DND-41 (cell line): Measurements from ENCODE around the gene TBC1D21.

ENCODE experiments used
- ATAC-seq: fragments of 200-7000 bp; cut with Tn5 transposase; 3 replicates; pipeline ENCODE4 v1.9.1; 2021; ENCODE audit warnings: low read depth; ENCODE audit not compliant: insufficient read depth
- DNase-seq: peaks from one replicate; pipeline ENCODE4 v3.0.0-alpha.2; 2020
- H2AFZ ChIP-seq: 2 replicates; pipeline ENCODE4 v1.6.0; 2012; ENCODE audit warnings: low read depth, low read length
- H3K27ac ChIP-seq: 2 replicates; pipeline ENCODE4 v1.5.1; 2012; ENCODE audit warnings: low read length, inconsistent platforms
- H3K27me3 ChIP-seq: fragments of 200-600 bp; sonication (generic); 2 replicates; pipeline ENCODE4 v1.6.0; 2012; ENCODE audit warnings: low read length, mild to moderate bottlenecking, inconsistent platforms; ENCODE audit not compliant: insufficient read depth, poor library complexity
- H3K36me3 ChIP-seq: 2 replicates; pipeline ENCODE4 v1.5.1; 2012; ENCODE audit warnings: low read length, inconsistent platforms; ENCODE audit not compliant: insufficient read depth
- H3K4me1 ChIP-seq: 2 replicates; pipeline ENCODE4 v1.5.1; 2012; ENCODE audit warnings: mild to moderate bottlenecking, low read length; ENCODE audit not compliant: insufficient read depth
- H3K4me2 ChIP-seq: 2 replicates; pipeline ENCODE4 v1.6.0; 2012; ENCODE audit warnings: mild to moderate bottlenecking, moderate library complexity, low read length, inconsistent platforms; ENCODE audit not compliant: insufficient read depth
- H3K4me3 ChIP-seq, 2 experiments: fragments of 200-600 bp in 1 of 2; shearing (Covaris generic) in 1 of 2; 2 replicates each; pipeline ENCODE4 v1.5.1; 2012 to 2016; ENCODE audit warnings: inconsistent platforms in 2 of 2, low read length in 2 of 2, mild to moderate bottlenecking in 2 of 2, low read depth in 1 of 2, moderate library complexity in 1 of 2
- H3K79me2 ChIP-seq: 2 replicates; pipeline ENCODE4 v1.6.0; 2012; ENCODE audit warnings: low read length, inconsistent platforms; ENCODE audit not compliant: insufficient read depth
- H3K9ac ChIP-seq: 2 replicates; pipeline ENCODE4 v1.6.0; 2012; ENCODE audit warnings: low read depth, mild to moderate bottlenecking, inconsistent platforms, low read length, moderate library complexity
- H3K9me3 ChIP-seq: 2 replicates; pipeline ENCODE4 v1.5.1; 2012; ENCODE audit warnings: low read length, moderate library complexity, mild to moderate bottlenecking, inconsistent platforms; ENCODE audit not compliant: insufficient read depth, severe bottlenecking
- H4K20me1 ChIP-seq: 2 replicates; pipeline ENCODE4 v1.6.0; 2012; ENCODE audit warnings: low read length; ENCODE audit not compliant: insufficient read depth
- EZH2 ChIP-seq: IDR thresholded peaks from 3 replicates; pipeline ENCODE4 v1.6.1; 2012; ENCODE audit warnings: borderline replicate concordance, low read depth, mild to moderate bottlenecking, moderate library complexity, low read length, inconsistent platforms; ENCODE audit not compliant: severe bottlenecking
- TF ChIP-seq, protein P1 (sequence below): IDR thresholded peaks from 2 replicates; pipeline ENCODE4 v1.5.1; 2012; ENCODE audit warnings: borderline replicate concordance, low read length, moderate library complexity, mild to moderate bottlenecking; ENCODE audit not compliant: poor library complexity, severe bottlenecking; ENCODE audit errors: extremely low read depth

TBC1D21 gene

DNA sequence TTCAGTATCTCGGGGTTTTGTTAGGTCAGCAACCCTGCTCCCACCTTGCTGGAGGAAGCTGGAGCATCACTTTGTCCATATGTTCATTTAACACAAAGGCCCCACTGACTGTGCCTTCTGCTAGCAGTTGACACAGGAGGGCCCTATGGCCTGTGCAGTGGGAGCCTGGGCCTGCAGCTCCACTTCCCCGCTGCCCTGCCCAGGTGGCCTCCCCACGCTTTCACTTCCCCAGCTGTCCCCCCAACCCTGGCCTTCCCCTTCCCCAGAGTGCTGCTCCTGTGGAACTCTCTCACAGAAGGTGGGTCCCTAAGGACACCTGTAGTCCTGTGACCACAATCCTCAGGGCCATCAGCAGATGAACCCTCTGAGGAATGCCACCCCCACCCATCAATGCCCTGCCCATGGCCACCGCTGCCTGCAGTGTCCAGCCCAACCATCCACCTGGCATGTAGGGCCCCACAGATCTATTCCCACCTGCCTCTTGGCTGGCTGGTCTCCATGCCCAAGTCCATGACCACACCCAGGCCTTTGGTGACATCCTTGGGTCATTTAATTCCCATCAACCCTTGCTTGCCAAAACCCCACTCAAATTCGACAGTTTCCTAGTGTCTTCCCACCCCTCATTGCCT, 13.5 kb downstream of the TBC1D21 start:
- H3K9ac ChIP-seq: no peak overlapping the region
- H3K4me3 ChIP-seq: no peak overlapping the region
- H4K20me1 ChIP-seq: no peaks in the 10 kb centered on the region
- no peaks in the 10 kb centered on the region for H3K9me3 ChIP-seq
- H3K36me3 ChIP-seq: no peaks in the 10 kb centered on the region
- no peak overlapping the region for H3K4me2 ChIP-seq
- DNase-seq (no peak), ATAC-seq (no peak)
- no peak for TF ChIP-seq EZH2
- TF ChIP-seq, protein P1, sequence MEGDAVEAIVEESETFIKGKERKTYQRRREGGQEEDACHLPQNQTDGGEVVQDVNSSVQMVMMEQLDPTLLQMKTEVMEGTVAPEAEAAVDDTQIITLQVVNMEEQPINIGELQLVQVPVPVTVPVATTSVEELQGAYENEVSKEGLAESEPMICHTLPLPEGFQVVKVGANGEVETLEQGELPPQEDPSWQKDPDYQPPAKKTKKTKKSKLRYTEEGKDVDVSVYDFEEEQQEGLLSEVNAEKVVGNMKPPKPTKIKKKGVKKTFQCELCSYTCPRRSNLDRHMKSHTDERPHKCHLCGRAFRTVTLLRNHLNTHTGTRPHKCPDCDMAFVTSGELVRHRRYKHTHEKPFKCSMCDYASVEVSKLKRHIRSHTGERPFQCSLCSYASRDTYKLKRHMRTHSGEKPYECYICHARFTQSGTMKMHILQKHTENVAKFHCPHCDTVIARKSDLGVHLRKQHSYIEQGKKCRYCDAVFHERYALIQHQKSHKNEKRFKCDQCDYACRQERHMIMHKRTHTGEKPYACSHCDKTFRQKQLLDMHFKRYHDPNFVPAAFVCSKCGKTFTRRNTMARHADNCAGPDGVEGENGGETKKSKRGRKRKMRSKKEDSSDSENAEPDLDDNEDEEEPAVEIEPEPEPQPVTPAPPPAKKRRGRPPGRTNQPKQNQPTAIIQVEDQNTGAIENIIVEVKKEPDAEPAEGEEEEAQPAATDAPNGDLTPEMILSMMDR: no peak
- H3K79me2 ChIP-seq: no peaks in the 10 kb centered on the region
- no peaks in the 10 kb centered on the region for H3K4me1 ChIP-seq
- H3K27me3 ChIP-seq: no peaks in the 10 kb centered on the region
- no peak overlapping the region for H2AFZ ChIP-seq
- H3K27ac ChIP-seq: no peak overlapping the region

DNA sequence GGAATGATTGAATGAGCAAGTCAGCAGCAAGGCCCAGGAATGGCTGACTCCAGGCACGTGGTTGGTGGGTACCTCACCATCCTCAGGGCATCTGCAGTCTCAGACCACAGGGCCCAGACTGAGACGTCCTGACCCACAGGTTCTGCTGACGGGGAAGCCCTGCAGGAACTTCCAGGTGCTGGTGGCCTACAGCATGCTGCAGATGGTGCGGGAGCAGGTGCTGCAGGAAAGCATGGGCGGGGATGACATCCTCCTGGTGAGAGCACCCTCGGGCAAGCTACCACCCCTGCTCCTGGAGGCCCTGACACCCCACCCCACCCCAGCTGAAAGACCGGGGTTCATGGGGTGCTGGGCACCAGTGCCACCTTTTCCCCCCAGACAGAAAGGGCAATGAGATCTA, 14.1 kb downstream of the TBC1D21 start:
- Histone ChIP-seq H3K9me3 (peaks cover 4% of the 10 kb centered on the region), H3K9ac (no peak overlapping the region), H3K4me3 (no peak overlapping the region), H3K79me2 (no peaks in the 10 kb centered on the region), H3K36me3 (no peaks in the 10 kb centered on the region), H2AFZ (no peak overlapping the region), H4K20me1 (no peaks in the 10 kb centered on the region), H3K27ac (no peak overlapping the region), H3K27me3 (no peaks in the 10 kb centered on the region), H3K4me1 (no peaks in the 10 kb centered on the region), H3K4me2 (no peak overlapping the region)
- DNase-seq (no peak), ATAC-seq (no peak)
- TF ChIP-seq EZH2: no peak
- TF ChIP-seq, protein P1: no peak

DNA sequence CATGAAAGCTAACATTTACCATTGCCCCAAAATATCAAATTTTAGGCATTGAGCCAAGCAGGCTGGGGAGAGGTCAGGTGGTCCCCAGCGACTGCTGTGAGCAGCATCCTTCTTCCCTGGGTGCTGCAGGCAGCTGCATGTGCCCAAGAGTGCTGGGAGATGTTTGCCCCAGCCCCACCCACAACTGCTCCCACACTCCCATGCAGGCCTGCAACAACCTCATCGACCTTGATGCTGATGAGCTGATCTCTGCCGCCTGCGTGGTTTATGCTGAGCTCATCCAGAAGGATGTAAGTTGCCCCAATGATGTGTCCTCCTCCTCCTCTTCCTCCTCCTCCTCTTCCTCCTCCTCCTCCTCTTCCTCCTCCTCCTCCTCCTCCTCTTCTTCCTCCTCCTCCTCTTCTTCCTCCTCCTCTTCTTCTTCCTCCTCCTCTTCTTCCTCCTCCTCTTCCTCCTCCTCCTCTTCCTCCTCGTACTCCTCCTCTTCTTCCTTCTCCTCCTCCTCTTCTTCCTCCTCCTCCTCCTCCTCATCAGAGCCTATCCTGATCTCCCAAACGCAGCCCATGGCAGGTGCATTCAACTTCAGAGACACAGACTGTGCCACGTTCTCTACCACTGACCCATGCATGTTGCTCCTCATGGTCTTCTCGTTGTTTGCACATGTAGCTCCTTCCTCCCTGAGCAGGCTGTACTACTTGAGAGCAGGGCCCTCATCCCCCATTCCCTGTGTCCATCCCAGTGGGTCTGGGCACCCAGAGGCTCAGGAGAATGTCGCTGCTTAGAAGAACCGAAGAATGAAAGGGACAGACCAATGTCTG, 15.1 kb downstream of the TBC1D21 start:
- TF ChIP-seq, protein P1: no peak
- TF ChIP-seq EZH2: no peak
- H3K4me3 ChIP-seq: no peak overlapping the region
- peaks cover 7% of the 10 kb centered on the region for H3K9me3 ChIP-seq
- no peaks in the 10 kb centered on the region for H3K4me1 ChIP-seq
- H2AFZ ChIP-seq: no peak overlapping the region
- no peak for ATAC-seq
- H3K27ac ChIP-seq: no peak overlapping the region
- no peak overlapping the region for H3K9ac ChIP-seq
- H3K36me3 ChIP-seq: no peaks in the 10 kb centered on the region
- no peak overlapping the region for H3K4me2 ChIP-seq
- DNase-seq: no peak
- H4K20me1 ChIP-seq: no peaks in the 10 kb centered on the region
- no peaks in the 10 kb centered on the region for H3K79me2 ChIP-seq
- no peaks in the 10 kb centered on the region for H3K27me3 ChIP-seq
